GM12878 (cell line): Measurements from ENCODE around the gene MDH1. TPM values are rescaled to one million over a fixed set of nuclear protein-coding genes. Genes with fewer than 3 reads are reported as not detected.

Source experiments
- ATAC-seq: fragments of 200-7000 bp; cut with Tn5 transposase; 3 replicates; pipeline ENCODE4 v1.9.1; 2020; ENCODE audit warnings: mild to moderate bottlenecking, moderate library complexity
- BruUV-seq: library from RNA; stranded (reverse); fragments of 400-500 nt; replicated peaks from 2 replicates; lab custom pipeline; 2021; lab: Mats Ljungman, UMichigan
- CTCF ChIA-PET: fragments of 300-600 bp; sonication (Branson Sonifier 250); formaldehyde crosslinking; extraction: SDS; loops from one replicate; lab custom pipeline; 2021; ENCODE audit warnings: inconsistent platforms; lab: Yijun Ruan, JAX
- POLR2A ChIA-PET: fragments of 350-600 bp; formaldehyde crosslinking; extraction: SDS; loops from one replicate; lab custom pipeline; 2021; ENCODE audit warnings: inconsistent platforms; lab: Charles Lee
- RAD21 ChIA-PET: fragments of 300-600 bp; sonication (Branson Sonifier 250); formaldehyde crosslinking; loops from one replicate; lab custom pipeline; 2023; ENCODE audit warnings: antibody characterized with exemption; ENCODE audit not compliant: unreplicated experiment; lab: Charles Lee
- SMC1A ChIA-PET: fragments of 300-600 bp; sonication (Branson Sonifier 250); formaldehyde crosslinking; loops from one replicate; lab custom pipeline; 2023; ENCODE audit not compliant: unreplicated experiment, uncharacterized antibody; lab: Charles Lee
- DNase-seq: peaks from one replicate; pipeline ENCODE4 v3.0.0-alpha.2; 2011; ENCODE audit warnings: low read depth, low spot score
- FAIRE-seq: peaks from 3 replicates; lab custom pipeline; 2011; peaks lifted over from hg19 to GRCh38; lab: Jason Lieb, UNC
- H2AFZ ChIP-seq: 2 replicates; pipeline ENCODE4 v1.6.0; 2011; ENCODE audit warnings: low read depth, low read length, control low read depth; ENCODE audit not compliant: control insufficient read depth
- H3K27ac ChIP-seq: 2 replicates; pipeline ENCODE4 v1.5.1; 2011; ENCODE audit warnings: control low read depth; ENCODE audit not compliant: control insufficient read depth, insufficient read depth
- H3K27me3 ChIP-seq, 2 experiments: replicated peaks in 1 of 2; 2 replicates each; pipeline versions ENCODE4 v1.6.0 to v1.6.1; 2011; ENCODE audit warnings: low read length in 1 of 2; ENCODE audit not compliant: control insufficient read depth in 2 of 2, insufficient read depth in 2 of 2
- H3K36me3 ChIP-seq, 2 experiments: 2 replicates each; pipeline ENCODE4 v1.5.1; 2011; ENCODE audit warnings: low read length in 1 of 2; ENCODE audit not compliant: control insufficient read depth in 2 of 2, insufficient read depth in 2 of 2
- H3K4me1 ChIP-seq: 2 replicates; pipeline ENCODE4 v1.6.1; 2011; ENCODE audit warnings: mild to moderate bottlenecking, low read length, moderate library complexity, mixed read lengths; ENCODE audit not compliant: control insufficient read depth, insufficient read depth
- H3K4me2 ChIP-seq: 2 replicates; pipeline ENCODE4 v1.6.0; 2011; ENCODE audit warnings: control low read depth; ENCODE audit not compliant: control insufficient read depth, insufficient read depth
- H3K4me3 ChIP-seq: fragments of 200-600 bp; sonication (generic); 2 replicates; pipeline ENCODE4 v1.5.1; 2016
- H3K79me2 ChIP-seq: 2 replicates; pipeline ENCODE4 v1.6.0; 2011; ENCODE audit warnings: low read length; ENCODE audit not compliant: control insufficient read depth, insufficient read depth
- H3K9ac ChIP-seq: 2 replicates; pipeline ENCODE4 v1.8.0; 2011; ENCODE audit warnings: low read length, control low read depth, mixed read lengths; ENCODE audit not compliant: control insufficient read depth, insufficient read depth
- H3K9me3 ChIP-seq: replicated peaks from 3 replicates; pipeline ENCODE4 v1.5.1; 2011; ENCODE audit warnings: mild to moderate bottlenecking, low read length; ENCODE audit not compliant: control insufficient read depth, insufficient read depth
- H4K20me1 ChIP-seq: 2 replicates; pipeline ENCODE4 v1.6.0; 2011; ENCODE audit not compliant: control insufficient read depth, insufficient read depth
- CTCF ChIP-seq, 3 experiments: IDR thresholded peaks in 2 of 3; conservative IDR thresholded peaks in 1 of 3; 2 replicates each; pipeline ENCODE4 v1.5.1; 2011; ENCODE audit warnings: low read depth in 3 of 3, low read length in 3 of 3, mild to moderate bottlenecking in 3 of 3, control low read depth in 2 of 3, moderate library complexity in 2 of 3, inconsistent platforms in 1 of 3, mixed read lengths in 1 of 3; ENCODE audit not compliant: control insufficient read depth in 2 of 3, insufficient read depth in 1 of 3; ENCODE audit errors: extremely low read depth in 1 of 3
- MYB ChIP-seq: fragments of 150-350 bp; IDR thresholded peaks from 2 replicates; pipeline ENCODE4 v1.6.1; 2014; ENCODE audit warnings: mild to moderate bottlenecking, low read depth, low read length, borderline replicate concordance
- PKNOX1 ChIP-seq: fragments of 450-650 bp; IDR thresholded peaks from 2 replicates; pipeline ENCODE4 v1.6.1; 2016; ENCODE audit warnings: mild to moderate bottlenecking
- RB1 ChIP-seq: fragments of 450-650 bp; formaldehyde crosslinking; IDR thresholded peaks from 2 replicates; pipeline ENCODE4 v1.6.1; 2017; ENCODE audit warnings: mild to moderate bottlenecking, borderline replicate concordance
- WGBS: methylation state at CpG from one replicate; pipeline ENCODE4 v1.1.6; 2016; ENCODE audit warnings: low lambda C conversion rate; ENCODE audit not compliant: insufficient replicate concordance, insufficient coverage; ENCODE audit errors: missing lambda C conversion rate; 5-methylcytosine and 5-hydroxymethylcytosine counted together
- in situ Hi-C: fragments of 300-500 bp; cut with MboI; formaldehyde crosslinking; loops from 9 replicates; pipeline ENCODE4 v1.14.3; 2018; ENCODE audit warnings: mixed read lengths
- intact Hi-C: fragments of 100-400 bp; cut with micrococcal nuclease; formaldehyde crosslinking; loops from one replicate; pipeline ENCODE4 v1.14.2; 2022; ENCODE audit not compliant: unreplicated experiment
- polyA plus RNA-seq, 11 experiments: library from polyadenylated mRNA; depleted of rRNA in 4 of 11; unstranded in 6 of 11; stranded (reverse) in 5 of 11; fragments of >200 nt; fragmentation: Nextera tagmentation in 4 of 11; fragmentation: Illumina TruSeq in 1 of 11; extraction: Ambion mirVana in 4 of 11; extraction: Trizol in 1 of 11; gene quantifications; 1 replicate in 1 of 11; 2 replicates in 10 of 11; pipeline versions ENCODE4 v1.2.1 to v1.2.3, GENCODE V29; 2011 to 2016; ENCODE audit warnings: inconsistent platforms in 2 of 11, missing spikeins in 2 of 11, low read depth in 1 of 11
- total RNA-seq, 4 experiments: library from RNA; depleted of rRNA in 3 of 4; stranded (reverse); fragments of >200 nt in 3 of 4; fragmentation: Illumina TruSeq in 1 of 4; extraction: Trizol in 1 of 4; gene quantifications; 2 replicates each; pipeline versions ENCODE4 v1.2.1 to v1.2.3, GENCODE V29; 2013 to 2021

MDH1 gene
- total and polyA plus RNA-seq, 10 of the 15 experiments (the other 5 are each of a cell fraction or from before 2014, with no cell fraction given), result 254 to 1,581 (median 440) TPM

GRCh38 chr2:63594660-63595059, 5.9 kb downstream of the MDH1 start:
- no peak overlapping the region for H3K27ac ChIP-seq
- H3K4me1 ChIP-seq, result peaks cover 6% of the 10 kb centered on the region
- ChIA-PET SMC1A (no interaction called here), CTCF (interaction anchor here (1.0 kb wide), 1 partner anchor 9 kb away, joined by 4 read pairs; no protein-coding TSS in a partner anchor), RAD21 (no interaction called here), POLR2A (no interaction called here)
- ATAC-seq, result peak; percentile 51
- intact Hi-C loops, result loop anchor here (5.0 kb wide), 1 partner anchor 268 kb away; no protein-coding TSS in a partner anchor
- H4K20me1 ChIP-seq, result no peaks in the 10 kb centered on the region
- FAIRE-seq, result no peak
- peaks cover 50% of the 10 kb centered on the region for H3K79me2 ChIP-seq
- no peak overlapping the region for H3K9ac ChIP-seq
- no TSS peak for BruUV-seq
- no peak for DNase-seq
- H3K4me3 ChIP-seq, result no peak overlapping the region
- in situ Hi-C loops, result no loop called here
- peaks cover 0 to 18% of the 10 kb centered on the region in 2 experiments; a peak in 1 of 4 replicates for H3K36me3 ChIP-seq
- H3K4me2 ChIP-seq, result no peak overlapping the region
- H3K27me3 ChIP-seq, result no peaks in the 10 kb centered on the region
- no peaks in the 10 kb centered on the region for H3K9me3 ChIP-seq
- TF ChIP-seq RB1 (no peak), MYB (no peak), PKNOX1 (peak; percentile 65), CTCF (IDR thresholded peaks at IDR 0.05 in 2 of 3, conservative IDR thresholded peaks at IDR 0.05 in 1 of 3; ENCODE audit: control insufficient read depth in 2 of 3, extremely low read depth in 1 of 3, insufficient read depth in 1 of 3, low read depth in 3 of 3, low read length in 3 of 3) (peak in 1 of 3 experiments; percentile 21; a peak in 1 of 6 replicates)
- 94% methylated on average over 3 of the region's 3 CpGs for WGBS
- H2AFZ ChIP-seq, result no peak overlapping the region
